ENCODE results near the gene CBX7.

- TF ChIP-seq CTCF (IDR thresholded peaks at IDR 0.05 in 2 of 3, conservative IDR thresholded peaks at IDR 0.05 in 1 of 3; ENCODE audit: insufficient read depth in 2 of 3, low read depth in 1 of 3, low read length in 3 of 3): no peak
- no peak for TF ChIP-seq DDX20 (tag; IDR thresholded peaks at IDR 0.05; ENCODE audit: low read depth)
- no peak for TF ChIP-seq FOXJ3 (CRISPR knock-in tag; IDR thresholded peaks at IDR 0.05)
- no peak for TF ChIP-seq E2F1 (CRISPR knock-in tag; IDR thresholded peaks at IDR 0.05)
- TF ChIP-seq CHD2 (IDR thresholded peaks at IDR 0.05; ENCODE audit: low read depth, low read length): no peak
Measured at GRCh38 chr22:39081016-39081415, 71.5 kb downstream of the CBX7 start.

All from K562 (cell line).